GM21360 (cell line): Measurements from ENCODE around the gene MAN1B1.

ENCODE experiments used
- ATAC-seq: cut with Tn5 transposase; IDR thresholded peaks from one replicate; pipeline ENCODE4 v1.9.1; 2021; ENCODE audit warnings: mild to moderate bottlenecking, moderate library complexity; ENCODE audit not compliant: unreplicated experiment

Gene MAN1B1

GRCh38 chr9:137141976-137142936 lies 55.5 kb downstream of the MAN1B1 start:
- ATAC-seq: no peak

DNA sequence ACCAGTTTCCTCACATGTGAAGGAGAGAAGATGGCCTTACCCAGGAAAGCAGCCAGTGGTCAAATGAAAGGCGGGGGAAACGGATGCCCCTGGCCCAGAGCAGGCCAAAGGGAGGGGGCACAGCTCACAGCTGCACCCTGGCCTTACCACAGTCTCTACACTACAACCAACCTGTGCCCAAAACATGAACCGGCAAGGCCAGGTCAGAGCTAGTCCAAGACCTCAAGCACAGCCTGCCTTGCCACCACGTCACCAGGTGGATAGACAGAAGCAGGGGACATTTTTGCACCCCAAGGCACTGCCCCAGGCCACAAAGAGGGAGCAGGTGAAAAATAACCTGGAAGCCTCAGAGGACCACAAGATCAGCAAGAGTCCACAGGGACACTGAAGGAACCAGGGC lies 56.7 kb downstream of the MAN1B1 start:
- ATAC-seq: no peak

DNA sequence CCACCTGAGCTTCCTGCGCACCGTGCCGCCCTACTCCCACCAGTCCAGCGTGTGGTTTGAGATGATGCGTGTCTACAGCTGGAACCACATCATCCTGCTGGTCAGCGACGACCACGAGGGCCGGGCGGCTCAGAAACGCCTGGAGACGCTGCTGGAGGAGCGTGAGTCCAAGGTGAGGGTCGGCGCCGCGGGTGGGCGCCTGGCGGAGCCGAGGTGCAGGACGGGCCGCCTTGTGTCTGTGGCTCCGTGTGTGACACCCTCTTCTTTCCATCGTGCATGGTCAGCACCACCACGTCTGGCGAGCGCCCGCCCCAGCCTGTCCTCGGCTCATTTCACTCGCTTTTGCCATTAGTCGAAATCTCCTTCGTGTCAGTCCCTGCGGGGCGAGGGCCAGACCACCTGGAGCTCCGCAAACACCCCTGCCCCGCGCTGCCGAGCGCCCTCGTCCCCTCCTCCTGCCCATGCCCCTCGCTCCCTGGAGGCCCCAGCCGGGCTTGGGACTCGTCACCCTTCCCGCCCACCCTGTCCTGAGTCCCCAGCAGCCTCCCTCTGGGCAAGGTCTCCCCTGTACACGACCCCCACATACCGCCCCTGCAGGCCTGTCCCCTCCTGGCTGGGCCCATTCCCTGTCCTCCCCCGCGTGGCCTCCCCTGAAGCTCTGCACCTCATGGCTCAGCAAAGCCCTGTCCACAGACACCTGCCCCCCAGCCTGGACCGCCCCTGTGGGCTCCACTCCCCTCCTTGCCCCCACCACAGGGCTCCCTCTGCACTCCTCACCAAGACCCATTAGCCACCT lies 59.1 kb downstream of the MAN1B1 start:
- no peak for ATAC-seq

DNA sequence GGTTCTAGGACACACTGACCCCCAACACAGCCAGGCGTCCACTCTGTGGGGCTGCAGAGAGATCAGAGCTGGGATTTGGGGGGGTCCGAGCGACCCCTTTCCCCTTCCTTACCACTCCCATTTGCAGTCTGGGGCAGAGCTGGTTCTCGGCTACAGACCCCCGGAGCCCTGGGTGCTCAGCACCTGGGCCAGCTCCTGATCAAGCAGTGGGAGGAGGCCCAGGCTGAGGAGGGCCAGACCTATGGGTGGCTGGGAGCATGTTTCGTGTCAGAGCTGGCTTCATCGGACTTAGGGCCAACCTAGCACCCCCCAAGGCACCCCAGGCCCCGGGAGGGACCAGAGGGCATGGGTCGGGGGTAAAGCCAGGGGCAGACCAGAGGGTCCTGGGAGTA lies 59.7 kb downstream of the MAN1B1 start:
- no peak for ATAC-seq

DNA sequence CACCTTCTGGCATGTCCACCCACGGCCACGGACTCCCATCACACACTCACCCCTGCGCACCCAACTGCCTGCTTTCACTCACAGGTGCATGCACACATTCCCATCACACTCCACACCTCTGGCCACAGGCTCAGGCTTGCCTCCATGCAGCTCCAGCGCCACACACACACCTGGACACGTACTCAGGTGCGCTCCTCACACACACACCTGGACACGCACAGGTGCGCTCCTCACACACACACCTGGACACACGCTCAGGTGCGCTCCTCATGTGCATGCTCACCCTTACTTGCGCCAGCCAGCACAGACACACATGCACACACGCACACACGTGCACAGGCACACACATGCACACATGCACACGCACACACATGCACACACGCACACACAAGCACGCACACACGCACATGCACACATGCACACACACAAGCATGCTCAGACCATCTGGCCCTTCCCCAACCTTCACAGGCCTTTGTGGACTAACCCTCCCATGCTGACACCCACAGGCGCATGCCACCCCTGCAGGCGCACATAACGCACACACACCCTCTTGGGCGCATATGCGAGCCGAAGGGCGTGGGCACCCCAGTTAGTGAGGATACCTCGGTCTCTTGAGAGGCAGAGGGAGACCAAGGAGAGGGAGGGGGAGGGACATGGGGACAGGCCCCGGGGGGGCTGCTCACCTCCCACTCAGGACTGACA lies 60.5 kb downstream of the MAN1B1 start:
- ATAC-seq: no peak

GRCh38 chr9:137147793-137148160 lies 61.0 kb downstream of the MAN1B1 start:
- ATAC-seq: no peak

DNA sequence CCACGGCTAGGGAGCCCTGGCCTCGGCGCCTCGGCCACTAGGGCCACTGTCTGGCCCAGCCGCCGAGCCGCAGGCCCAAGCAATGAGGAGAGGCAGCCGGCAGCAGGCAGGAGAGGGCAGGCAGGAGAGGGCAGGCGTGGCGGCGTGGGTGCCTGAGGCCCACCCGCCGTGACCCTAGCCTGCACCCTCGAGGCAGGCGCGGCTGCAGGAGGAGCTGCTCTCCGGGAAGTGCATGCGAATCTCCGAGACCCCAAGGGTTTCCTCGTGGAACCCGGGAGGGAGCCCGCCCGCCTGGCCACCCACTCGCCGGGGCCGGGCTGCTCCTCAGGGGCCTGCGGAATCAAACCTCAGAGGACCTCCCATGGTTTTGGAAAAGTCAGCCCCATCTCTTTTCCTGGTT lies 61.5 kb downstream of the MAN1B1 start:
- no peak for ATAC-seq

DNA sequence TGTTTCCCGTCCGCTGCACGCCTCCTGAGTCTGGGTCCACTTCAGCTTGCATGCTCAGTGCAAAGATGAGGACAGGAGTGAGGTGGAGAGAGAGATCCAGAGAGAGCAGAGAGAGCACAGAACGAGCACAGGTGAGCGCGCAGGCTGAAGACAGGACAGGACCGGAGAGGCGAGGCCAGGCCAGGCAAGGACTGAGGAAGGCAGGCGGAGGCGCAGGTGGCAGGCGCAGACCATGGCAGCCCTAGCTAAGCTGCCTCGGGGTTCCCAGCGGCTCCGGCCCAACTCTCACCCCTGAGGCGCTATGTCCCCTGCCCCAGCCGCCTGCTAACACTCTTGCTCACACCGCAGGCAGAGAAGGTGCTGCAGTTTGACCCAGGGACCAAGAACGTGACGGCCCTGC lies 61.9 kb downstream of the MAN1B1 start:
- ATAC-seq: no peak

- no peak for ATAC-seq
Observed at GRCh38 chr9:137149363-137149762, 62.6 kb downstream of the MAN1B1 start.

DNA sequence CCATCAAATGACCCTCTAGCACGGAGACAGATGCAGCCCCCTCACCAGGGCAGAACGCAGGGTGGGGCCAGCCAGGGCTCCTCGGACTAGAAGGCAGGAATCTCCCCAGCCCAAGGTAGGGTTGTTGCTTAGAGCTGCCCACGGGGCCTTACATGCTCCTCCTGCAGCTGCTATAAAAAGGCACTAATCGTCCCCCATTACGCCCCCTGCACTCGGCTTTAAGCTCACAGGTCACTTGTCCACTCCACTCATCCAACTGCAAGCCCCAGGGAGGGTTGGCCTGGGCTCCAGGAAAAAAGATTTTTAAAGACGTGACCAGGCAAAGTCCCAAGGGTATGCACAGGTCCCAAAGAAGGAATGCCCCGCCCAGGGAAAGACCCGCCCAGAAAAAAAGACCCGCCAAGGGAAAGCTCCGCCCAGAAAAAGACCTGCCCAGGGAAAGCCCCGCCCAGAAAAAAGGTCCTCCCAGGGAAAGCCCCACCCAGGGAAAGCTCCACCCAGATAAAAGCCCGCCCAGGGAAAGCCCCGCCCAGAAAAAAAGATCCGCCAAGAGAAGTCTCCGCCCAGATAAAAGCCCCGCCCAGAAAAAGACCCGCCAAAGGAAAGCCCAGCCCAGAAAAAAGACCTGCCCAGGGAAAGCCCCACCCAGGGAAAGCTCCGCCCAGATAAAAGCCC lies 63.3 kb downstream of the MAN1B1 start:
- ATAC-seq: peak; percentile 20

DNA sequence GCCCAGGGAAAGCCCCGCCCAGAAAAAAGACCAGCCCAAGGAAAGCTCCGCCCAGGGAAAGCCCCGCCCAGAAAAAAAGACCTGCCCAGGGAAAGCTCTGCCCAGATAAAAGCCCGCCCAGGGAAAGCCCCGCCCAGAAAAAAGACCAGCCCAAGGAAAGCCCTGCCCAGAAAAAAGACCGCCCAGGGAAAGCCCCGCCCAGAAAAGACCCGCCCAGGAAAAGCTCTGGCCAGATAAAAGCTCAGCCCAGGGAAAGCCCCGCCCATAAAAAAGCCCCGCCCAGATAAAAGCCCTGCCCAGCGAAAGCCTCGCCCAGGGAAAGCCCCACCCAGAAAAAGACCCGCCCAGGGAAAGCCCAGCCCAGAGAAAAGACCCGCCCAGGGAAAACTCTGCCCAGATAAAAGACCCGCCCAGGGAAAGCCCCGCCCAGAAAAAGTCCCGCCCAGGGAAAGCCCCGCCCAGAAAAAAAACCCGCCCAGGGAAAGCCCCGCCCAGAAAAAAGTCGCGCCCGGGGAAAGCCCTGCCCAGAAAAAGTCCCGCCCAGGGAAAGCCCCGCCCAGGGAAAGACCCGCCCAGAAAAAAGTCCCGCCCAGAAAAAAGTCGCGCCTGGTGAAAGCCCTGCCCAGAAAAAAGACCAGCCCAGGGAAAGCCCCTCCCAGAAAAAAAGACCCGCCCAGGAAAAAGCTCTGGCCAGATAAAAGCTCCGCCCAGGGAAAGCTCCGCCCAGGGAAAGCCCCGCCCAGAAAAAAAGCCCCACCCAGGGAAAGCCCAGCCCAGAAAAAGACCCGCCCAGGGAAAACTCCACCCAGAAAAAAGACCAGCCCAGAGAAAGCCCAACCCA lies 64.1 kb downstream of the MAN1B1 start:
- ATAC-seq: peak; percentile 41

DNA sequence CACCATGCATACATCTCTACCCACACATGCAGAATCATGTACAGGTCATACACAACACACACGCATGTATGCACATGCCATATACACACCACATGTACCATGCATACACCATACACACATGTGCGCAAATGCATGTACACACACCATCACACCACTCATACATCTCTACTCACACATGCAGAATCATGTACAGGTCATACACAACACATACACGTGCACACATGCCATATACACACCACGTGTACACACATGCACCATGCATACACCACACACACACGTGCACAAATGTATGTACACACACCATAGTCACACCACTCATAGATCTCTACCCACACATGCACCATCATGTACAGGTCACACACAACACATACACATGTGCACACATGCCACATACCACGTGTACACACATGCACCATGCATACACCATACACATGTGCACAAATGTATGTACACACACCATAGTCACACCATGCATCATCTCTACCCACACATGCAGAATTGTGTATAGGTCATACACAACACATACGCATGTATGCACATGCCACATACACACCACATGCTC lies 66.1 kb downstream of the MAN1B1 start:
- no peak for ATAC-seq

DNA sequence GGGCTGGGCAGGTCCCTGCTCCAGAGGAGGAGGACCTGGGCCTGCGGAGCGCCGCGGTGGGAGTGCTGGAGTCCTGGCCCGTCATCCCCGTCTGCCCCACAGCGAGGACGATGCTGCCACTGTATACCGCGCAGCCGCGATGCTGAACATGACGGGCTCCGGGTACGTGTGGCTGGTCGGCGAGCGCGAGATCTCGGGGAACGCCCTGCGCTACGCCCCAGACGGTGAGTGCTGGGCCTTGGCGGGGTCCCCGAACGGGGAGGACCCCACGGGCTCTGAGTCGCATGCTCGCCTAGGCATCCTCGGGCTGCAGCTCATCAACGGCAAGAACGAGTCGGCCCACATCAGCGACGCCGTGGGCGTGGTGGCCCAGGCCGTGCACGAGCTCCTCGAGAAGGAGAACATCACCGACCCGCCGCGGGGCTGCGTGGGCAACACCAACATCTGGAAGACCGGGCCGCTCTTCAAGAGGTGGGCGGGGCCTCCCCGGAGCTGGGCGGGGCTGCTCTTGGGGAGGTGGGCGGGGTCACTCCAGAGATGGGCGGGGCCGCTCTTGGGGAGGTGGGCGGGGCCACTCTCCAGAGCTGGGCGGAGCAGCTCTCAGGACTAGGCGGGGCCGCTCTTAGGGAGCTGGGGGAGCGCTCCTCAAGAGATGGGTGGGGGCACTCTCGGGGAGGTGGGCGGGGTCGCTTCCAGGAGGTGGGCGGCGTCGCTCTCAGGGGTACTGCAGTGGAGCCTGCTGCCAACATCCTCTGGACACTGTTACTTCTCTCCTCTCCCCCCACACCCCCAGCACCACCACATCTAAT lies 70.0 kb downstream of the MAN1B1 start:
- no peak for ATAC-seq

DNA sequence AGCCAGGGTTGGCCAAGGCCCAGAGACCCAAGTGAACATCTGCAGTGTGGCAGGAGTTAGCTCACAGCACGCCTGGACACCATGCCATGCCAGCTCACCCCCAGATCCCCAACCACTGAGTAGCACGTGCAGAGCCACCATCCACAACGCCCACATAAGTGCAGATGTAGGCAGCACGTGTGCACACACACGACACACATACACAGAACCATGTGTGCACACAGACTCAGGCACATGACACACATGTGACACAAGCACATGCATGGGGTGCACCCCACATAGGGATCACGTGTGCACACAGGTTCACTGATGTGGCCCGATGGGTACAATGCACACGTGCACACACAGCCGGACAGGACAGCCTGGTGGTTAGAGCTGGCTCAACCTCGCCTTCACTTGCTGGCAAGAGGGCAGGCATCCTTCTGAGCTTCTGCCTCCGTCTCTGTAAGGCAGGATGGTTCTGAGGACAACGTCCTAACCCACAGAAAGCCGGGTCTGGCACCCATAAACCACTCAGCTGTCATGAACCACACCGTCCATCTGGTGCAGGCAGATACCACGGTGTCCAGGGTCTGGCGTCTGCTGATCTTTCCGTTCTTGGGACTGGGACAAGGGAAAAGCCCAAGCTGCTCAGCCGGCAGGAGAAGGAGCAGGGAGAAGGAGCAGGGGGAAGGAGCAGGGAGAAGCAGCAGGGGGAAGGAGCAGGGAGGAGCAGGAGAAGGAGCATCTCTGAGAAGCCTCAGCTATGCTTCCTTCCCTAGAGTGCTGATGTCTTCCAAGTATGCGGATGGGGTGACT lies 71.0 kb downstream of the MAN1B1 start:
- ATAC-seq: no peak

DNA sequence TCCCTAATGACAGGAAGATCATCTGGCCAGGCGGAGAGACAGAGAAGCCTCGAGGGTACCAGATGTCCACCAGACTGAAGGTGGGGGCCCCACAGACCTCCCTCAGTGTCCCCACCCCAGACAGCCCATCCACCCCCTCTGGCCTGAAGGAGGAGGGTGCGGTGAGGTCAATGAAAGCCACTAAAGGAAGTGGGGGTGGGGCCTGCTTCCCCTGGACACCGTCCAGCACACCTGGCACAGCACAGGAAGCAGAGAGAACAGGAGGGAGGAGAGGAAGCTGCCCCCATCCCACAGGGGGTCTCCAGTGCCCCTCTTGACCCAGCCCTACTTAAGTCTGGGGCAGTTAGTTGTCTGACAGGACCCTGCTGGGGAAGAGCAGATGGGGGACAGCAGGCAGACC lies 71.8 kb downstream of the MAN1B1 start:
- ATAC-seq: no peak
